Ishikawa (cell line): ENCODE results near the gene MYOZ2.

ENCODE experiments used
- CEBPB ChIP-seq: IDR thresholded peaks from 2 replicates; pipeline ENCODE4 v1.6.1; 2012
- CREB1 ChIP-seq: IDR thresholded peaks from 2 replicates; pipeline ENCODE4 v1.6.1; 2012; ENCODE audit warnings: low read depth
- EGR1 ChIP-seq: IDR thresholded peaks from 2 replicates; pipeline ENCODE4 v1.6.1; 2012
- EP300 ChIP-seq: IDR thresholded peaks from 2 replicates; pipeline ENCODE4 v1.6.1; 2012; ENCODE audit warnings: borderline replicate concordance
- FOXM1 ChIP-seq: IDR thresholded peaks from 2 replicates; pipeline ENCODE4 v1.6.1; 2012; ENCODE audit warnings: low read depth, borderline replicate concordance
- MAX ChIP-seq: IDR thresholded peaks from 2 replicates; pipeline ENCODE4 v1.6.1; 2012
- NFIC ChIP-seq: IDR thresholded peaks from 2 replicates; pipeline ENCODE4 v1.6.1; 2012
- RAD21 ChIP-seq: IDR thresholded peaks from 2 replicates; pipeline ENCODE4 v1.6.1; 2012; ENCODE audit warnings: low read depth
- REST ChIP-seq: IDR thresholded peaks from 2 replicates; pipeline ENCODE4 v1.6.1; 2012; ENCODE audit warnings: low read depth, mild to moderate bottlenecking
- TAF1 ChIP-seq: IDR thresholded peaks from 2 replicates; pipeline ENCODE4 v1.6.1; 2012; ENCODE audit warnings: low read depth, mild to moderate bottlenecking
- TCF12 ChIP-seq: IDR thresholded peaks from 2 replicates; pipeline ENCODE4 v1.6.1; 2012; ENCODE audit warnings: low read depth
- TEAD4 ChIP-seq: IDR thresholded peaks from 2 replicates; pipeline ENCODE4 v1.6.1; 2012
- USF1 ChIP-seq: IDR thresholded peaks from 2 replicates; pipeline ENCODE4 v1.6.1; 2012
- YY1 ChIP-seq: IDR thresholded peaks from 2 replicates; pipeline ENCODE4 v1.6.1; 2012; ENCODE audit warnings: low read depth
- ZBTB7A ChIP-seq: IDR thresholded peaks from 2 replicates; pipeline ENCODE4 v1.6.1; 2012; ENCODE audit warnings: low read depth

Gene MYOZ2

GRCh38 chr4:119207051-119207450 is 71.4 kb downstream of the MYOZ2 start:
- no peak for TF ChIP-seq USF1
- TF ChIP-seq CREB1 = no peak
- TF ChIP-seq NFIC = no peak
- TF ChIP-seq EP300 = no peak
- no peak for TF ChIP-seq EGR1
- TF ChIP-seq TAF1 = no peak
- no peak for TF ChIP-seq CEBPB
- no peak for TF ChIP-seq TEAD4
- TF ChIP-seq TCF12 = no peak
- TF ChIP-seq YY1 = no peak
- TF ChIP-seq ZBTB7A = no peak
- no peak for TF ChIP-seq FOXM1
- no peak for TF ChIP-seq RAD21
- TF ChIP-seq REST = no peak
- TF ChIP-seq MAX = no peak

- TF ChIP-seq CREB1 = no peak
These were observed 73.4 kb downstream of the MYOZ2 start for GRCh38 chr4:119209077-119209476.

GRCh38 chr4:119209586-119209985 is 74.0 kb downstream of the MYOZ2 start:
- TF ChIP-seq RAD21 = no peak
- TF ChIP-seq EGR1 = no peak
- TF ChIP-seq TAF1 = no peak
- no peak for TF ChIP-seq YY1
- TF ChIP-seq FOXM1 = no peak
- TF ChIP-seq MAX = no peak
- no peak for TF ChIP-seq EP300
- TF ChIP-seq TEAD4 = no peak
- no peak for TF ChIP-seq NFIC
- no peak for TF ChIP-seq CEBPB
- TF ChIP-seq USF1 = no peak
- TF ChIP-seq TCF12 = no peak
- no peak for TF ChIP-seq REST
- TF ChIP-seq CREB1 = no peak
- no peak for TF ChIP-seq ZBTB7A

- TF ChIP-seq TEAD4 = no peak
- no peak for TF ChIP-seq TCF12
- no peak for TF ChIP-seq NFIC
- TF ChIP-seq CREB1 = no peak
- TF ChIP-seq YY1 = no peak
- no peak for TF ChIP-seq CEBPB
- no peak for TF ChIP-seq EP300
- TF ChIP-seq ZBTB7A = no peak
- no peak for TF ChIP-seq EGR1
- no peak for TF ChIP-seq MAX
- TF ChIP-seq REST = no peak
- TF ChIP-seq RAD21 = no peak
- no peak for TF ChIP-seq TAF1
- TF ChIP-seq FOXM1 = no peak
- TF ChIP-seq USF1 = no peak
These were observed 75.1 kb downstream of the MYOZ2 start for GRCh38 chr4:119210775-119211174.
